Measurements from ENCODE around the gene WBP11. TPM values are rescaled to one million over a fixed set of nuclear protein-coding genes. Genes with fewer than 3 reads are reported as not detected.

Gene WBP11
- total and polyA plus RNA-seq, 2 of the 13 experiments (the other 11 are each of a cell fraction or from before 2014, with no cell fraction given) = 7.6 to 31.0 TPM

GRCh38 chr12:14741153-14741552 lies 62.1 kb downstream of the WBP11 start (continued):
- peak; percentile 30; the same call in 1 of the 2 replicates for TF ChIP-seq CREM (IDR thresholded peaks at IDR 0.05)
- no peak for TF ChIP-seq CREM (CRISPR knock-in tag; IDR thresholded peaks at IDR 0.05)
- peak; percentile 58; the same call in 1 of the 2 replicates for TF ChIP-seq ZBTB43 (CRISPR knock-in tag; conservative IDR thresholded peaks at IDR 0.05)
- no peak for TF ChIP-seq SAFB2 (CRISPR knock-in tag; IDR thresholded peaks at IDR 0.05; ENCODE audit: borderline replicate concordance, low read depth)
- no peak for TF ChIP-seq ZNF639 (CRISPR knock-in tag; conservative IDR thresholded peaks at IDR 0.05)
- peak; percentile 73 for TF ChIP-seq RXRB (CRISPR knock-in tag; IDR thresholded peaks at IDR 0.05; ENCODE audit: borderline replicate concordance)
- TF ChIP-seq RBM22 (optimal IDR thresholded peaks at IDR 0.05; ENCODE audit: low read length) = no peak
- peak; percentile 42; the same call in 1 of the 2 replicates for TF ChIP-seq ELF3 (CRISPR knock-in tag; IDR thresholded peaks at IDR 0.05)
- TF ChIP-seq ZNF264 (CRISPR knock-in tag; IDR thresholded peaks at IDR 0.05) = peak; percentile 64; the same call in 1 of the 2 replicates
- TF ChIP-seq BCL6 (CRISPR knock-in tag; IDR thresholded peaks at IDR 0.05) = peak; percentile 52; the same call in 1 of the 2 replicates
- TF ChIP-seq EP300 (IDR thresholded peaks at IDR 0.05; ENCODE audit: low read depth in 2 of 2, low read length in 2 of 2) = peak in 1 of 2 experiments; percentile 51; a peak in 2 of 4 replicates
- TF ChIP-seq EP300 (CRISPR knock-in tag; IDR thresholded peaks at IDR 0.05; ENCODE audit: borderline replicate concordance) = no peak
- TF ChIP-seq FOXP1 (IDR thresholded peaks at IDR 0.05) = no peak
- TF ChIP-seq FOXP1 (CRISPR knock-in tag; IDR thresholded peaks at IDR 0.05) = peak; percentile 53
- TF ChIP-seq HNF4G (IDR thresholded peaks at IDR 0.05; ENCODE audit: borderline replicate concordance, low read depth, low read length) = 0 out of 2 replicates have a peak, but pooled peaks have one; percentile 26
- TF ChIP-seq HNF4G (CRISPR knock-in tag; IDR thresholded peaks at IDR 0.05; ENCODE audit: borderline replicate concordance, low read depth) = no peak
- TF ChIP-seq HDAC2 (CRISPR knock-in tag; IDR thresholded peaks at IDR 0.05) = 0 out of 2 replicates have a peak, but pooled peaks have one; percentile 39
- peak; percentile 86 for TF ChIP-seq ARID5B (CRISPR knock-in tag; IDR thresholded peaks at IDR 0.05)
- TF ChIP-seq ZMYM2 (CRISPR knock-in tag; IDR thresholded peaks at IDR 0.05) = peak; percentile 55; the same call in 1 of the 2 replicates
- peak; percentile 26; the same call in 1 of the 2 replicates for TF ChIP-seq RXRA (CRISPR knock-in tag; IDR thresholded peaks at IDR 0.05)
- TF ChIP-seq CEBPG (CRISPR knock-in tag; IDR thresholded peaks at IDR 0.05) = peak; percentile 39; the same call in 1 of the 2 replicates
